Measurements from ENCODE around the gene YTHDF1. TPM values are rescaled to one million over a fixed set of nuclear protein-coding genes. Genes with fewer than 3 reads are reported as not detected.
A peak's percentile ranks its signal among the peaks of the same experiment; 100 is the strongest.

The YTHDF1 gene
- polyA plus RNA-seq, 1 experiment: 22.4 TPM

GRCh38 chr20:63181226-63181625 is 34.7 kb downstream of the YTHDF1 start:
- Histone ChIP-seq H3K27ac (ENCODE audit: low read depth, low read length) (no peak overlapping the region), H3K4me3 (ENCODE audit: low read depth, low read length) (no peak overlapping the region), H3K27me3 (ENCODE audit: control insufficient read depth, insufficient read depth, low read length) (peaks cover 46% of the 10 kb centered on the region), H3K9me3 (ENCODE audit: control insufficient read depth, insufficient read depth, low read length) (peaks cover 3% of the 10 kb centered on the region; the same call in 1 of the 2 replicates)
- POLR2A ChIA-PET: no interaction called here
- DNase-seq (ENCODE audit: low read depth, low spot score): no peak
- CTCF ChIA-PET: interaction anchor here (1.1 kb wide), 1 partner anchor 17 kb away, joined by 3 read pairs; no protein-coding TSS in a partner anchor
- TF ChIP-seq CTCF (IDR thresholded peaks at IDR 0.05; ENCODE audit: low read depth, low read length): no peak

GRCh38 chr20:63180569-63181185 is 35.3 kb downstream of the YTHDF1 start:
- no peak for TF ChIP-seq CTCF (IDR thresholded peaks at IDR 0.05; ENCODE audit: low read depth, low read length)
- ChIA-PET POLR2A (no interaction called here), CTCF (interaction anchor here (1.1 kb wide), 1 partner anchor 18 kb away, joined by 3 read pairs; no protein-coding TSS in a partner anchor)
- Histone ChIP-seq H3K9me3 (ENCODE audit: control insufficient read depth, insufficient read depth, low read length) (no peaks in the 10 kb centered on the region; the same call in 1 of the 2 replicates), H3K4me3 (ENCODE audit: low read depth, low read length) (no peak overlapping the region), H3K27ac (ENCODE audit: low read depth, low read length) (no peak overlapping the region), H3K27me3 (ENCODE audit: control insufficient read depth, insufficient read depth, low read length) (peaks cover 52% of the 10 kb centered on the region)
- no peak for DNase-seq (ENCODE audit: low read depth, low spot score)

- TF ChIP-seq CTCF (IDR thresholded peaks at IDR 0.05; ENCODE audit: low read depth, low read length): no peak
- Histone ChIP-seq H3K9me3 (ENCODE audit: control insufficient read depth, insufficient read depth, low read length) (no peaks in the 10 kb centered on the region; the same call in 1 of the 2 replicates), H3K27me3 (ENCODE audit: control insufficient read depth, insufficient read depth, low read length) (peaks cover 57% of the 10 kb centered on the region), H3K27ac (ENCODE audit: low read depth, low read length) (no peak overlapping the region), H3K4me3 (ENCODE audit: low read depth, low read length) (no peak overlapping the region)
- CTCF ChIA-PET: no interaction called here
- no peak for DNase-seq (ENCODE audit: low read depth, low spot score)
- POLR2A ChIA-PET: interaction anchor here (0.7 kb wide), 1 partner anchor 117 kb away, joined by 3 read pairs; no protein-coding TSS in a partner anchor
Measured at GRCh38 chr20:63179687-63180568, 36.0 kb downstream of the YTHDF1 start.

GRCh38 chr20:63178889-63179686 is 36.8 kb downstream of the YTHDF1 start:
- peak; percentile 37 for TF ChIP-seq CTCF (IDR thresholded peaks at IDR 0.05; ENCODE audit: low read depth, low read length)
- peaks cover 66% of the 10 kb centered on the region for H3K27me3 ChIP-seq (ENCODE audit: control insufficient read depth, insufficient read depth, low read length)
- H3K4me3 ChIP-seq (ENCODE audit: low read depth, low read length): no peak overlapping the region

More at GRCh38 chr20:63178889-63179686, 36.8 kb downstream of the YTHDF1 start:
- CTCF ChIA-PET: no interaction called here
- POLR2A ChIA-PET: no interaction called here
- no peak overlapping the region for H3K27ac ChIP-seq (ENCODE audit: low read depth, low read length)
- H3K9me3 ChIP-seq (ENCODE audit: control insufficient read depth, insufficient read depth, low read length): no peaks in the 10 kb centered on the region; the same call in 1 of the 2 replicates
- no peak for DNase-seq (ENCODE audit: low read depth, low spot score)
